Measurements from ENCODE around the gene NR4A3. TPM values are rescaled to one million over a fixed set of nuclear protein-coding genes. Genes with fewer than 3 reads are reported as not detected.

NR4A3 gene
- total RNA-seq, 1 experiment from 2014 or later, result 0.86 TPM

DNA sequence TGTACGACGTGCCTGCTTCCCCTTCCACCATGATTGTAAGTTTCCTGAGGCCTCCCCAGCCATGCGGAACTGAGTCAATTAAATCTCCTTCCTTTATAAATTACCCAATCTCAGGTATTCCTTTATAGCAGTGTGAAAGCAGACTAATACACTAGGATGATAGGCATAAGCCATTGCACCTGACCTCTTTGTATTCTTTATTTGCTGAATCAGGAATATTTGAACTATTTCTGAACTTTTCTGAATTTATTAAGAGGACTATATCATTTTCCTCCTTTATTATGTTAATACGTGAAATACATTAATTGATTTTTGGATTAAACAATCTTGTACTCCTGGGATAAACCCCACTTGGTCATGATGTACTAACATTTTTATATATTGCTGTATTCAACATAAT lies 28.2 kb upstream of the NR4A3 start:
- no peak overlapping the region for H3K4me3 ChIP-seq (replicated peaks in 1 of 2; ENCODE audit: low read depth in 1 of 2, low read length in 2 of 2)
- H3K4me2 ChIP-seq (ENCODE audit: low read length), result no peak overlapping the region
- no peaks in the 10 kb centered on the region for H3K9me3 ChIP-seq (ENCODE audit: control insufficient read depth in 1 of 2, insufficient read depth in 1 of 2, low read depth in 1 of 2, low read length in 2 of 2)
- TF ChIP-seq EZH2 (IDR thresholded peaks at IDR 0.05) (no peak), TCF7L2 (IDR thresholded peaks at IDR 0.05; ENCODE audit: borderline replicate concordance, extremely low read depth, insufficient read depth, insufficient read length) (no peak), SP1 (IDR thresholded peaks at IDR 0.05; ENCODE audit: low read depth) (no peak), SRF (IDR thresholded peaks at IDR 0.05; ENCODE audit: low read depth) (no peak), YY1 (IDR thresholded peaks at IDR 0.05; ENCODE audit: extremely low read depth, insufficient replicate concordance, low read depth, low read length) (no peak), SIN3A (IDR thresholded peaks at IDR 0.05; ENCODE audit: low read depth) (no peak), CBX3 (IDR thresholded peaks at IDR 0.05; ENCODE audit: low read depth) (no peak), RAD21 (IDR thresholded peaks at IDR 0.05; ENCODE audit: low read depth) (no peak), FOSL1 (IDR thresholded peaks at IDR 0.05; ENCODE audit: low read depth) (no peak), ZNF274 (IDR thresholded peaks at IDR 0.05; ENCODE audit: low read depth, low read length) (no peak), ZBTB33 (IDR thresholded peaks at IDR 0.05; ENCODE audit: extremely low read depth, insufficient replicate concordance, low read length) (no peak), EGR1 (IDR thresholded peaks at IDR 0.05; ENCODE audit: low read depth) (no peak), POLR2A (IDR thresholded peaks at IDR 0.05; ENCODE audit: borderline replicate concordance, extremely low read depth, insufficient read depth, insufficient read length) (no peak), ELF1 (IDR thresholded peaks at IDR 0.05; ENCODE audit: borderline replicate concordance, low read depth) (no peak)
- TF ChIP-seq, protein P1, sequence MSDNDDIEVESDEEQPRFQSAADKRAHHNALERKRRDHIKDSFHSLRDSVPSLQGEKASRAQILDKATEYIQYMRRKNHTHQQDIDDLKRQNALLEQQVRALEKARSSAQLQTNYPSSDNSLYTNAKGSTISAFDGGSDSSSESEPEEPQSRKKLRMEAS (IDR thresholded peaks at IDR 0.05), result no peak
- TF ChIP-seq, protein P2, sequence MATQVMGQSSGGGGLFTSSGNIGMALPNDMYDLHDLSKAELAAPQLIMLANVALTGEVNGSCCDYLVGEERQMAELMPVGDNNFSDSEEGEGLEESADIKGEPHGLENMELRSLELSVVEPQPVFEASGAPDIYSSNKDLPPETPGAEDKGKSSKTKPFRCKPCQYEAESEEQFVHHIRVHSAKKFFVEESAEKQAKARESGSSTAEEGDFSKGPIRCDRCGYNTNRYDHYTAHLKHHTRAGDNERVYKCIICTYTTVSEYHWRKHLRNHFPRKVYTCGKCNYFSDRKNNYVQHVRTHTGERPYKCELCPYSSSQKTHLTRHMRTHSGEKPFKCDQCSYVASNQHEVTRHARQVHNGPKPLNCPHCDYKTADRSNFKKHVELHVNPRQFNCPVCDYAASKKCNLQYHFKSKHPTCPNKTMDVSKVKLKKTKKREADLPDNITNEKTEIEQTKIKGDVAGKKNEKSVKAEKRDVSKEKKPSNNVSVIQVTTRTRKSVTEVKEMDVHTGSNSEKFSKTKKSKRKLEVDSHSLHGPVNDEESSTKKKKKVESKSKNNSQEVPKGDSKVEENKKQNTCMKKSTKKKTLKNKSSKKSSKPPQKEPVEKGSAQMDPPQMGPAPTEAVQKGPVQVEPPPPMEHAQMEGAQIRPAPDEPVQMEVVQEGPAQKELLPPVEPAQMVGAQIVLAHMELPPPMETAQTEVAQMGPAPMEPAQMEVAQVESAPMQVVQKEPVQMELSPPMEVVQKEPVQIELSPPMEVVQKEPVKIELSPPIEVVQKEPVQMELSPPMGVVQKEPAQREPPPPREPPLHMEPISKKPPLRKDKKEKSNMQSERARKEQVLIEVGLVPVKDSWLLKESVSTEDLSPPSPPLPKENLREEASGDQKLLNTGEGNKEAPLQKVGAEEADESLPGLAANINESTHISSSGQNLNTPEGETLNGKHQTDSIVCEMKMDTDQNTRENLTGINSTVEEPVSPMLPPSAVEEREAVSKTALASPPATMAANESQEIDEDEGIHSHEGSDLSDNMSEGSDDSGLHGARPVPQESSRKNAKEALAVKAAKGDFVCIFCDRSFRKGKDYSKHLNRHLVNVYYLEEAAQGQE (IDR thresholded peaks at IDR 0.05; ENCODE audit: low read depth), result no peak
- RAD21 ChIA-PET (ENCODE audit: low non-redundant PET in 1 of 2, low total read pairs in 2 of 2, uncharacterized antibody in 2 of 2, unreplicated experiment in 2 of 2), result no interaction called here
- no peak overlapping the region for H2AFZ ChIP-seq (ENCODE audit: low read depth, low read length, poor library complexity, severe bottlenecking)
- no peak overlapping the region for H3K9ac ChIP-seq (ENCODE audit: low read length)
- intact Hi-C loops (cut with micrococcal nuclease), result no loop called here
- POLR2A ChIA-PET, result no interaction called here
- CTCF ChIA-PET, result no interaction called here
- H3K36me3 ChIP-seq (ENCODE audit: control insufficient read depth in 1 of 2, insufficient read depth in 2 of 2, low read length in 2 of 2), result no peaks in the 10 kb centered on the region
- H3K79me2 ChIP-seq (ENCODE audit: insufficient read depth, low read length), result no peaks in the 10 kb centered on the region
- H3K27ac ChIP-seq (ENCODE audit: low read depth, low read length), result no peak overlapping the region
- BruUV-seq (replicated peaks), result no TSS peak
- DNase-seq (ENCODE audit: low read depth, low spot score), result no peak
- H3K27me3 ChIP-seq (ENCODE audit: insufficient read depth, low read length), result no peaks in the 10 kb centered on the region
- no peaks in the 10 kb centered on the region for H3K4me1 ChIP-seq (ENCODE audit: control insufficient read depth in 1 of 2, insufficient read depth in 2 of 2, low read length in 2 of 2)
- ATAC-seq, result no peak
- H4K20me1 ChIP-seq (ENCODE audit: insufficient read depth), result no peaks in the 10 kb centered on the region
- H3K9me2 ChIP-seq (ENCODE audit: insufficient read depth), result no peaks in the 10 kb centered on the region

All from HCT116 (cell line).